Mesenteric fat pad (tissue), 1 donor: Measurements from ENCODE around the gene NPTN. TPM values are rescaled to one million over a fixed set of nuclear protein-coding genes. Genes with fewer than 3 reads are reported as not detected.

ENCODE experiments used
- DNase-seq: peaks from one replicate; pipeline ENCODE4 v3.0.0-alpha.2; 2020; ENCODE audit warnings: low spot score
- total RNA-seq: library from RNA; stranded (reverse); fragmentation: NEBNext Ultra II Directional; extraction: Animal tissue kit (Norgen Biotek cat#: 25700); gene quantifications from one replicate; pipeline ENCODE4 v1.2.1, GENCODE V29; 2021
- donor health status: DM: yes; HTN: yes; CAD: no.

The NPTN gene
- total RNA-seq, 1 donor from 2014 or later = 70.1 TPM

- no peak for DNase-seq
Measured at GRCh38 chr15:73522011-73522410, 111.2 kb downstream of the NPTN start.

GRCh38 chr15:73518876-73519733 is 114.1 kb downstream of the NPTN start:
- no peak for DNase-seq

DNA sequence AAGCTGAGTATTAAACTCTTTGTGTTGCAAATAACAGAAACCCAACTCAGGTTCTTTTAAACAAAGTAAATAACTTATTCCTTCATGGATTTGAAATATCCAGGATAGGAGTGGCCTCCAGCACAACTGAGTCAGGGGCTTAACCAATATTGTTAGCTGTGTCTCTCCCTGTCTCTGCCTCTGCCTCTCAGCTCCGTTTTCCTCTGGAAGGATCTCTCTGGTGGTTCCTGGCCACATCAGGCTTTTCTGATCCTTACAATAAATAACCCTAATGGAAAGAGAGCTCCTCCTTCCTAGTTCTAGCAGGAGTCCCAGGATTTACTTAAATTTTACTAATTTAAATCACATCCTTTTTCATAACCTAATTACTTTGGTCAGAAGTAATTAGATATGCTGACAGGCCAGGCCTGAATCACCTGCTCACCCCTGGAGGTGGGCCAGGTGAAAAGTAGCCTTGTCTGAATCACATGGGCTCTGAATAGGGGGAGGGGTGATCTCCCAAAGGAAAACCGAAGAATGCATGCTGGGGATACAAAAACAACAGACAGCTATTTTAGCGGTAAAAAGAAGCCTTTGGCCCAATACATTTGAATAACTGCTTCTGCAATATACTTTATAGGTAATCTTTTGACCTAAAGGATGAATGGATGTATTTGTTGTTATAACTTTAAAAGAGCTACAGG is 114.9 kb downstream of the NPTN start:
- DNase-seq = no peak

DNA sequence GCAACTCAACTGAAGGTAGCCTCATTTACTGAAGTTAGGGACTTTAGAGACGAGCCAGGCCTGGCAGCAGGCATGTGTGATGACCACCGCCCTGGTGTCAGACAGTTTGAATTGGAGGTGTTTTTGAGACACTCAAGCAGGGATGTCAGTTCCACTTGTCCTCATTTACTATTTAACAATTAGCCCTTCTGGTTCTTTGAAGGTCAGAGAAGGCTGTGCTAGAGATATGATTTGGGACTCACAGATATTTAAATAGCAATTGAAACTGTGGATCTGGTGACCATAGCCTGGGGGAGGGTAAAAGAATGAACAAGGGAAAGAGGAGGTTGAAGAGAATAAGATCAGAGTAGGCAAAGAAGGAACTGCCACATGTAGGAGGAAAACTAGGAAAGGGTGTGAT is 115.6 kb downstream of the NPTN start:
- DNase-seq = no peak

GRCh38 chr15:73515527-73515926 is 117.7 kb downstream of the NPTN start:
- DNase-seq = no peak

Other genes with a start within 250 kb of the NPTN start
- gene REC114, start 190.2 kb downstream of the NPTN start, total RNA-seq = not detected
- 89.5 TPM for gene CD276, start 51.0 kb upstream of the NPTN start, total RNA-seq
- 5.0 TPM for gene INSYN1, start 120.0 kb upstream of the NPTN start, total RNA-seq
- not detected for gene TBC1D21, start 240.2 kb upstream of the NPTN start, total RNA-seq